Lower leg skin (tissue), 4 donors: ENCODE measurements around the gene CEBPA. TPM values are rescaled to one million over a fixed set of nuclear protein-coding genes. Genes with fewer than 3 reads are reported as not detected.

Experiments
- DNase-seq, 2 donors: peaks; one replicate each; pipeline ENCODE4 v3.0.0-alpha.2; 2019; ENCODE audit warnings: low spot score in 2 of 2
- H3K4me3 ChIP-seq: fragments of 200-600 bp; sonication (generic); 2 replicates; pipeline ENCODE4 v1.5.1; 2017; ENCODE audit warnings: mild to moderate bottlenecking, low read depth; ENCODE audit not compliant: poor library complexity, severe bottlenecking
- POLR2A ChIP-seq, 2 donors: fragments of 450-650 bp; IDR thresholded peaks; one replicate each; pipeline ENCODE4 v1.6.1; 2016 to 2017; ENCODE audit warnings: antibody characterized with exemption in 2 of 2, mild to moderate bottlenecking in 1 of 2, moderate library complexity in 1 of 2
- WGBS, 2 donors: methylation state at CpG; one replicate each; pipeline ENCODE4 v1.1.5; 2018; 5-methylcytosine and 5-hydroxymethylcytosine counted together
- intact Hi-C: fragments of 100-400 bp; cut with DNase I; formaldehyde crosslinking; loops from one replicate; pipeline ENCODE4 v1.15.0; 2023; ENCODE audit warnings: low total_unique reads
- total RNA-seq, 4 donors: library from RNA; depleted of rRNA; stranded (reverse); fragments of >200 nt; gene quantifications; one replicate each; pipeline ENCODE4 v1.1.0, GENCODE V29; 2016
- TF ChIP-seq, protein P1 (sequence below), 3 donors: fragments of 450-650 bp; IDR thresholded peaks; one replicate each; pipeline ENCODE4 v1.5.1; 2016; ENCODE audit warnings: antibody characterized with exemption in 3 of 3, mild to moderate bottlenecking in 3 of 3, moderate library complexity in 2 of 3

The CEBPA gene
- total RNA-seq, 4 donors from 2014 or later = 228 to 297 (median 255) TPM

DNA sequence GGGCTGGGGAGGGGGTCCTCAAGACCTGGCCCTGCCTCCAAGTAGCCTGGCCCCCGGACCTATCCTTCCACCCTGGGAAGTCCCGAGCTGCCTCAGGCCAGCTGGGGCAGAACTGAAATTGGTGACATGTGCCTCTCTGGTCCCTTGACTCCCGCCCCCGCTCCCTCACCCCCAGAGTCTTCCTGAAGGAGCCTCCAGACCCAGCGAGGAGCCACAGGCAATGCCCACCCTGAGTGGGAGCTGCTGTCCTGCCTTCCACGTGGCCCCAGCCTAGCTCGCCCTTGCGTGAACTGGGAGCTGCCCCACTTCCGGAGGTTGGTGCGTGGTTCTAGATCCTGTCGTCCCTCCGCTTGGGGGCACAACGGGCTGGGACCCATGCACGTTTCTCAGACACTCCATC, 34.6 kb downstream of the CEBPA start:
- no peak for DNase-seq
- TF ChIP-seq, protein P1, sequence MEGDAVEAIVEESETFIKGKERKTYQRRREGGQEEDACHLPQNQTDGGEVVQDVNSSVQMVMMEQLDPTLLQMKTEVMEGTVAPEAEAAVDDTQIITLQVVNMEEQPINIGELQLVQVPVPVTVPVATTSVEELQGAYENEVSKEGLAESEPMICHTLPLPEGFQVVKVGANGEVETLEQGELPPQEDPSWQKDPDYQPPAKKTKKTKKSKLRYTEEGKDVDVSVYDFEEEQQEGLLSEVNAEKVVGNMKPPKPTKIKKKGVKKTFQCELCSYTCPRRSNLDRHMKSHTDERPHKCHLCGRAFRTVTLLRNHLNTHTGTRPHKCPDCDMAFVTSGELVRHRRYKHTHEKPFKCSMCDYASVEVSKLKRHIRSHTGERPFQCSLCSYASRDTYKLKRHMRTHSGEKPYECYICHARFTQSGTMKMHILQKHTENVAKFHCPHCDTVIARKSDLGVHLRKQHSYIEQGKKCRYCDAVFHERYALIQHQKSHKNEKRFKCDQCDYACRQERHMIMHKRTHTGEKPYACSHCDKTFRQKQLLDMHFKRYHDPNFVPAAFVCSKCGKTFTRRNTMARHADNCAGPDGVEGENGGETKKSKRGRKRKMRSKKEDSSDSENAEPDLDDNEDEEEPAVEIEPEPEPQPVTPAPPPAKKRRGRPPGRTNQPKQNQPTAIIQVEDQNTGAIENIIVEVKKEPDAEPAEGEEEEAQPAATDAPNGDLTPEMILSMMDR (IDR thresholded peaks at IDR 0.05) = no peak
- TF ChIP-seq POLR2A (IDR thresholded peaks at IDR 0.05) = no peak
- whole genome bisulfite sequencing, 2 donors = 82 to 89% methylated on average over 12 to 14 of the region's 14 CpGs
- intact Hi-C loops = no loop called here
- no peak overlapping the region for H3K4me3 ChIP-seq

DNA sequence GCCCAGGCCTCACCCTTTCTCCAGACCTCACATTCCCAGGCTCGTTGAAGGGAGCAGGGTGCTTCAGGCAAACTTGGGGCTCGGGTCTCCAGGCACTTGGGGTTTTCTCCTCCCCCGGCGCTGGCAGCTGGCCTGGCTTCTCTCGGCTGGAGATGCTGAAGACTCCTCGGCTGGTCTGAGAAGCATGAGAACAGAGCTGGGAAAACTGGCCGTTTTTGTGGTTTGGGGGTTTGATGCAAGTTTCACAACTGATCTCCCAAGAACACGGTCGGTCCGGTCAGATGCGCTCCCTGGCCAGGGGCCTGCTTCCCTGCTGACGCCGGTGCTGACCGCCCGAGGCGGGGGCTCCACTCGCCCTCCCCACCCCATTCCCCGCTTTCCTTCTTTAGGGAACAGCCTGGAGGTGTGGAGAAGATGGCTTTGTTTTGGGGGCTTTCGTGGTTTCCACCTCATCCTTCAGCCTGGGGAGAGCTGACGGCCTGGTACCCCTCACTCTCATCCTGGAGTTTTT, 35.3 kb downstream of the CEBPA start:
- 71 to 82% methylated on average over 18 to 20 of the region's 20 CpGs for WGBS, 2 donors
- TF ChIP-seq, protein P1 (IDR thresholded peaks at IDR 0.05) = no peak
- no peak for TF ChIP-seq POLR2A (IDR thresholded peaks at IDR 0.05)
- H3K4me3 ChIP-seq = no peak overlapping the region
- DNase-seq = no peak
- intact Hi-C loops = no loop called here

DNA sequence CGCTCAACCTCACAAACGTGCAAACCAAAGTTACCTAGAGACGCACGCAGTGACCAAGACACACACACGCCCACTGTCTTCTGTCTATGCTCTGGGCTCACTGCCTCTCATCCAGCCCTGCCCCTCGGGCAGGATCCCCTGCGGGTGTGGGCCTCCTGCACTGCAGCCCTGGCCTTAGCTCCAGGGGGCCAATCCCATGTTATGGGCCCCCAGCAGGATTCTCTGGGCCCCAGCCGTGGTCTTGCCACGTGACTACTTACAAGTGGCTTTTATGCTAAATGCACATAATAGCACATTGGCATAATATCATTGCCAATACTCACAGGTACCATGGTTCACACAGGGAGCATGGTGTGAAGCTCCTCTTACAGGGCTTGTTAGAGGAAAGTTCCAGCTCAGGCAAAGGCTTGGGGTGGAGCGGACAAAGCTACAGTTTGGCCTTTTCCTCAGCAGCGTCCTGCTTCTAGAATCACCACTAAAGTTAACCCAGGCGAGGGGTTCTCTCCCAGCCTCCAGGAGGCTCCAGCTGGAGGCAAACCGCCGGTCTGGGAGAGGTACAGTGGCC, 37.4 kb downstream of the CEBPA start:
- WGBS, 2 donors = 88 to 90% methylated on average over 12 to 14 of the region's 14 CpGs
- intact Hi-C loops = no loop called here
- H3K4me3 ChIP-seq = no peak overlapping the region
- DNase-seq = no peak
- no peak for TF ChIP-seq POLR2A (IDR thresholded peaks at IDR 0.05)
- TF ChIP-seq, protein P1 (IDR thresholded peaks at IDR 0.05) = no peak

DNA sequence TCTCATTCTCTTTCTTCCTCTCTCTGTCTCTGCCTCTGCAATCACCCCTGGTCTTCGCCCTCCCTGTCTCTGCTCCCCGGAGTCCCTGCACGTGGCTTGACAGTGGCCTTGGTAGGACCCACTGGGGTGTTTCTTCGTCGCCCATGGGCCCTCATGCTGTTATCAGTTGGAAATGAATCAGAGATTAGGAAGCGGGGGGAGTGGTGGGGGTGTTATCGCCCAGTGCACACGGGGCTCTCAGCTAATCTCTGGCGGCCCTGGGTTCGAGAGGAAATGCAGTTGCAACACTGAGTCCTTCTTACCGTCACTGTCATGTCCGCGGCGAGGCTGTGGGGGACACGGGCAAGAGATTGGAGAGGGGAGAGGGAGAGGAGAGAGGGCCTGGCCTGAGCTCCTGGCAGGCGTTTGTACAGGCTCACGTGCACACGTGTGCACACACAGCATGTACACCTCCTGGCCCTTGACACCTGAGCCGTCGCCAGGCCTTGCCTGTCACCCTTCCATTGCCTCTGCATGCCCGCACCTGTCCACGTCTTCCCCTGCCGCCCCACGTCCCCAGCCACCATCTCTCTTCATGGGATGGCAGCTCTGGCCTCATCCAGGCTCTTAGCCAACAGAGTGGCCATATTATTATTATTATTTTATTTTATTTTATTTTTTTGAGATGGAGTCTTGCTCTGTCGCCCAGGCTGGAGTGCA, 38.9 kb downstream of the CEBPA start:
- intact Hi-C loops = no loop called here
- 80 to 84% methylated on average over 25 of the region's 25 CpGs for WGBS, 2 donors
- TF ChIP-seq, protein P1 (IDR thresholded peaks at IDR 0.05) = no peak
- no peak for TF ChIP-seq POLR2A (IDR thresholded peaks at IDR 0.05)
- no peak overlapping the region for H3K4me3 ChIP-seq
- DNase-seq = no peak

DNA sequence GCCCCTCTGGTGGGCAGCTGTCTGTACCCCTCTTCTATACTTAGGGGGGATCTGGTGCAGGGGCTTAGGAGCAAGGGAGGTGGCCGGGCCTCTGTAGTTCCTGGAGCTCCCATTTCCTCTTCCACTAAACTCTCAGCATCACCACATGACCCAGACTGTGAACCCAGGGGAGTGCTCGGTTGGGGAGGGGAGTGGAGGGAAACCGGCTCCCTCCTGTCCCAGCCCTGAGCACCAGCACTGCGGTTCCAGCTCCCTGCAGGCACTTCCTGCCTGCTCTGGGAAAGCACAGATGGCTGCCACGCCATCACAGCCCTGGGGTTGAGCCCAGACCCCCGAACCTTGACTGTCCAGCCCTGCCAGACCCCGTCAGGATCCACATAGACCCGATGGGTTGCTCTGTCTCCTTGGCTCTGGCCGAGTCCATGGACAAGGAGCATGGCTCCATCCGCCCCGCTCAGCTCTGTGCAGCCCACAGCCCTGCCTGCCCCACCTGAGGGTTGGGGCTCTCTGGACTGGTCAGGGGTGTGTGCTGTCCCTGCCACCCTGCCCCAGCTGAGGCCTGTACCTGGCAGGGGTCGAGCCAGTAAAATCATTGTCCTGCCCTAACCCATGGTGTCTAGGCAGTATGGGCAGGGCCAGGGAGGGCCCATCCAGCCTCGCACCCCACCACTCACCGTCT, 40.7 kb downstream of the CEBPA start:
- 69 to 82% methylated on average over 9 to 11 of the region's 14 CpGs for WGBS, 2 donors
- intact Hi-C loops = no loop called here
- no peak overlapping the region for H3K4me3 ChIP-seq
- no peak for DNase-seq
- TF ChIP-seq, protein P1 (IDR thresholded peaks at IDR 0.05) = no peak
- no peak for TF ChIP-seq POLR2A (IDR thresholded peaks at IDR 0.05)
